Peyer's patch (tissue), 4 donors: ENCODE data around the gene RNF26.

Experiments used
- POLR2A ChIP-seq, 2 donors: fragments of 450-650 bp; IDR thresholded peaks; one replicate each; pipeline ENCODE4 v1.5.1; 2017; ENCODE audit warnings: antibody characterized with exemption in 2 of 2, mild to moderate bottlenecking in 2 of 2, moderate library complexity in 2 of 2
- TF ChIP-seq, protein P1 (sequence below), 6 experiments: fragments of 450-650 bp in 4 of 6; fragments of 200-600 bp in 2 of 6; sonication (generic) in 1 of 6; IDR thresholded peaks; one replicate each; pipeline ENCODE4 v1.5.1; 2017 to 2019; ENCODE audit warnings: antibody characterized with exemption in 6 of 6, mild to moderate bottlenecking in 3 of 6, moderate library complexity in 1 of 6

DNA sequence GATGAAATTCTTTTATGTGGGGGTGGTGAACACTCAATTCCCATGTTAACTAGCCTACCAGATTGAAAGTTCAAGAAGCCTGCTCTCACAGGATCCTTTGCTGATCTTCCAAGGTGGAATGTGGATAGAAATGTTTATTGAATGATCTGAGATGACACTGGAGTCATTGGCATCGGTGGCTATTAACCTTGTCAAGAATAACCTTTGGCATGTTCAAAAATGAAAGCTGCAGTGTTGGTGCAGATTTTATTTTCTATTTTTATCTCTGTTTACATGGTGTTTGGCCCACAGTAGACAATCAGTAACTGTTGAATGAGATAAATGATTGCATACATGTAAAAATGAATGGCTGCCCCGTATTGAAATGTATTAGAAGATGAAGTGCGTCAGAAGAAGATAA lies 36.4 kb upstream of the RNF26 start:
- TF ChIP-seq, protein P1, sequence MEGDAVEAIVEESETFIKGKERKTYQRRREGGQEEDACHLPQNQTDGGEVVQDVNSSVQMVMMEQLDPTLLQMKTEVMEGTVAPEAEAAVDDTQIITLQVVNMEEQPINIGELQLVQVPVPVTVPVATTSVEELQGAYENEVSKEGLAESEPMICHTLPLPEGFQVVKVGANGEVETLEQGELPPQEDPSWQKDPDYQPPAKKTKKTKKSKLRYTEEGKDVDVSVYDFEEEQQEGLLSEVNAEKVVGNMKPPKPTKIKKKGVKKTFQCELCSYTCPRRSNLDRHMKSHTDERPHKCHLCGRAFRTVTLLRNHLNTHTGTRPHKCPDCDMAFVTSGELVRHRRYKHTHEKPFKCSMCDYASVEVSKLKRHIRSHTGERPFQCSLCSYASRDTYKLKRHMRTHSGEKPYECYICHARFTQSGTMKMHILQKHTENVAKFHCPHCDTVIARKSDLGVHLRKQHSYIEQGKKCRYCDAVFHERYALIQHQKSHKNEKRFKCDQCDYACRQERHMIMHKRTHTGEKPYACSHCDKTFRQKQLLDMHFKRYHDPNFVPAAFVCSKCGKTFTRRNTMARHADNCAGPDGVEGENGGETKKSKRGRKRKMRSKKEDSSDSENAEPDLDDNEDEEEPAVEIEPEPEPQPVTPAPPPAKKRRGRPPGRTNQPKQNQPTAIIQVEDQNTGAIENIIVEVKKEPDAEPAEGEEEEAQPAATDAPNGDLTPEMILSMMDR (IDR thresholded peaks at IDR 0.05), result no peak
- no peak for TF ChIP-seq POLR2A (IDR thresholded peaks at IDR 0.05)
